GM20000 (cell line): ENCODE measurements around the gene AQP12A.
"Not testable (repeated sequence)": the region's sequence is repeated elsewhere in the genome, so short reads cannot be mapped to it uniquely, and the experiment has no call there.

Experiments
- DNase-seq: peaks from one replicate; pipeline ENCODE4 v3.0.0; 2012; ENCODE audit warnings: low spot score
- TF ChIP-seq, protein P1 (sequence below): IDR thresholded peaks from 2 replicates; pipeline ENCODE4 v1.5.1; 2012; ENCODE audit warnings: mild to moderate bottlenecking, control low read depth; ENCODE audit errors: extremely low read depth, missing control alignments

AQP12A gene

DNA sequence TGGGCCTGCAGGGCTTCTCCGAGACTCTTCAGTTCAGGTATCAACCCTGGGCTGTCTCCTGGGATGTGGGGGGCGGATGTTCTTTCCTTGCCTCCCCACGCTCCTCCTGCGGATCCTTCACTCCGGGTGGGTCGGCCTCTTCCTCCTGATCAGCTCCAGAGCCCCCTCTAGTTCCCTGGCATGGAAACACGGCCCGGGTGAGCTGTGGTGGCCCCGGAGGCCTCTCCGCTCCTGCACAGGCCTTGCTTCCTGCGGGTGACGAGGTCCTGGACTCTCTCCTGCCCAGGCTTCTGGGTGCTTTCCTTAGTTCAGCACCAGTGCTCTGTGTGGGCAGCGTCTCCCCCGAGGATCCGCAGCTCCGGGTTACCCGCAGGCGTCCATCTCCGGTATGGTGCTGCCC is 3.9 kb downstream of the AQP12A start:
- DNase-seq = not testable (repeated sequence)

DNA sequence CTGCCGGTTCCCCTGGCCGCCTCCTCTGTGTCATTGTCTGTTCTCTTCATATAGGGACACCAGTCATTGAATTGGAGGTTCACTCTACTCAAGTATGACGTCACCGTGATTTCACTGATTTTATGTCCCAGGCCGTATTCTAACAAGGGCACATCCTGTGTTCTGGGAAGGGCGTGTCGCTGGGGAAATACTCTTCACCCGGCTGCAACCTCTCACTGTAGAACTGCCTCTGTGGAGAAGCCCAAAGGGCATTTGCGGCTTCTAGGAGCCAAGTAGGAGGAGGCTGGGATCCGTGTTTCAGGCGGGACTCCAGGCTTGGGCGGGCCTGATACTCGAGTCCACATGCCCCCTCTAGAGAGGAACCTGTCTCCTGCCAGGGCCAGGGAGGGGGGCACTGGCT is 4.8 kb downstream of the AQP12A start:
- not testable (repeated sequence) for DNase-seq

DNA sequence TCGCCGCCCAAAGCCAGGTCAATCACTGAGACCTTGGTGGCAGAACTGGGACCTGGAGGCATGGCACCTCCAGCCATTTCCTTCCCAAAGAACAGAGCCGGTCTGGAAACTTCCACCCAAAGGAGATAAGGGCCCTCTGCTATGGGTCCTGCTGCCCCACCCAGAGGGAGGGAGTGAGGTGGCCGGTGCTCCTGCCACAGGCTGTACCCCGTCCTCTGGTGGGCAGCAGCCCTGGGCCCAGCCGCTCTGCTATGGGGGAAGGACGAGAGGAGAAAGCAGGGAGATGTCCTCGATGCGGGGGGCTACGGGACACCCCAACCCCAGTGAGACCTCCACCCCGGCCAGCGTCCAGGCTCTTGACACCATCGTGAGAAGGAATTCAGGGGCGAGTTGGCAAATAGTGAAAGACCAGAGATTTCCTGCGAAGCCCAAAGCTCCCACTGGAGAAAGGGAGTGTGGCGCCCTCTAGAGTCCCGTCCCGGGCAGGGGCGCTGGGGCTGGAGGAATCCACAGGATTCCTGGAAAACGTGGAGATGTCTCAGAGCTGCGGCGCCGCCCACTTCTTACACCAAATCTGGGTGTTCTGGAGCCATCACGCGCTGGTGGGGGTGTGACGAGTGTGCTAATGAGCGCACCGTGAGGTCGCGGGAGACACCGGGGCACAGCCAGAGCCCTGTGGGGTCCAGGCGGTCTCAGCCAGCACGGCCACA is 7.3 kb downstream of the AQP12A start:
- not testable (repeated sequence) for DNase-seq

DNA sequence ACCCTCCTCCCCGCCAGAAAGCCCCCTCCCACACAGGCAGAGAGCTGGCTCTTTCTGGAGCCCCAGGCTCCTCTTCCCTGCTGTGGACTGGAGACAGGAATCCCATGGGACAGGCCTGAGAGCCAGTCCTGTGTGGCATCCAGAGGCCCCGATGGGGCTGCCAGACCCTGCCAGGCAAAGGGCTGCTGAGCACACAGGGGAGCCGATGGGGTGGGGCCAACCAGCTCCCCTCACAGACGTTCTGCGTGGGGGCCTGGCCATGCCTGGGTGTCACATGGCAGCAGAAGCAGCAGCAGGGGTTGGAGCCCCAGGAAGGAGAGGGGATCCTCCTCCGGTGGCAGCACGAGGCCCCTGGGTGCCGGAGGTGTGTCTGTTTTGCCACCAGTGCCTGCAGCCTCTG is 8.2 kb downstream of the AQP12A start:
- not testable (repeated sequence) for DNase-seq

DNA sequence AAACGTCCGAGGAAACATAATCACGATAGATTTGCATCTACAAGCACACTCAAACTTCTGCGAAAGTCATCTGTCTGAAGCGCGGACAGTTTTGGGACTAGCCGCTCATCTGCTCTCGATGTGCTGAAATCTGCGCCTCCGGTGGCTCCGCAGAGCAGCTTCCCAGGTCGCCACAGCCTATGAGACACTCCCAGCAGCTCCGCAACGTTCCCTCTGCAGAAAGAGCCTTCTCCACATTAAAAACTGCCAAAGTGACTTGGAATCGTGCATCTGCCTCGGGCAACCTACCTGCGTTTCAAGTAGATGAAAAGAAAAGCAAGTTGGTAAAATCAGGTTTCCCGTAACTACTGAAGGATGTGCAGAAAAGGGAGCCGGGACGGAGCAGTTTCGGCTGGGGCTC is 8.9 kb downstream of the AQP12A start:
- not testable (repeated sequence) for DNase-seq

DNA sequence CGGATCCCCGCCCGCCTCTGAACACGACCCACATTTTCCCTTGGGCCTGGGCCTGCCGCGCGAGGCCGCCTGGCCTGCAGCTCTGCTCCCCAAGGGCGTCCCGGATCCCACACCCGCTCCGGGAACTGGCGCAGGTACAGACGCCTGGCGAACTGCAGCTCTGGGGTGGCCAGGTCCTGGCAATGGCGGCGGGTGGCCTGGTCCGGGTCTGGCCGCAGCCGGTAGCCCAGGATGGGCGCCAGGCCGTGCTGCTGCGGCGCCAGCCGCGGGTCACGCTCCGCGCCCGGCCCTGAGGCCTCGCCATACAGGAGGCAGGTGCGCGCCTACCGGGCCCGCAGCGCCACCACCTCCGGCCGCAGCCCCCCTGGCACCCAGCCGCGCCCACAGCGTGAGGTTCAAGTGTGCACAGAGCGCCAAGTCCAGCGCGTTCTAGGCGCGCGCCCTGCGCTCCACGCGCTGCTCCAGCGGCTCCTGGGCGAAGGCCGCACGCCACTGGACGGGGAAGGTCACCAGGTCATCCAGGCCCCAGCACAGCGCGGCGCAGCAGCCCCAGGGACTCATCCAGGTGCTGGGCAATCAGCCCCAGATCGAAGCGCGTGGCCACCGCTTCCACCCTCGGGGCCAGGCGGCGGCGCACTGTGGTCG is 9.5 kb downstream of the AQP12A start:
- TF ChIP-seq, protein P1, sequence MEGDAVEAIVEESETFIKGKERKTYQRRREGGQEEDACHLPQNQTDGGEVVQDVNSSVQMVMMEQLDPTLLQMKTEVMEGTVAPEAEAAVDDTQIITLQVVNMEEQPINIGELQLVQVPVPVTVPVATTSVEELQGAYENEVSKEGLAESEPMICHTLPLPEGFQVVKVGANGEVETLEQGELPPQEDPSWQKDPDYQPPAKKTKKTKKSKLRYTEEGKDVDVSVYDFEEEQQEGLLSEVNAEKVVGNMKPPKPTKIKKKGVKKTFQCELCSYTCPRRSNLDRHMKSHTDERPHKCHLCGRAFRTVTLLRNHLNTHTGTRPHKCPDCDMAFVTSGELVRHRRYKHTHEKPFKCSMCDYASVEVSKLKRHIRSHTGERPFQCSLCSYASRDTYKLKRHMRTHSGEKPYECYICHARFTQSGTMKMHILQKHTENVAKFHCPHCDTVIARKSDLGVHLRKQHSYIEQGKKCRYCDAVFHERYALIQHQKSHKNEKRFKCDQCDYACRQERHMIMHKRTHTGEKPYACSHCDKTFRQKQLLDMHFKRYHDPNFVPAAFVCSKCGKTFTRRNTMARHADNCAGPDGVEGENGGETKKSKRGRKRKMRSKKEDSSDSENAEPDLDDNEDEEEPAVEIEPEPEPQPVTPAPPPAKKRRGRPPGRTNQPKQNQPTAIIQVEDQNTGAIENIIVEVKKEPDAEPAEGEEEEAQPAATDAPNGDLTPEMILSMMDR = no peak
- no peak for DNase-seq

DNA sequence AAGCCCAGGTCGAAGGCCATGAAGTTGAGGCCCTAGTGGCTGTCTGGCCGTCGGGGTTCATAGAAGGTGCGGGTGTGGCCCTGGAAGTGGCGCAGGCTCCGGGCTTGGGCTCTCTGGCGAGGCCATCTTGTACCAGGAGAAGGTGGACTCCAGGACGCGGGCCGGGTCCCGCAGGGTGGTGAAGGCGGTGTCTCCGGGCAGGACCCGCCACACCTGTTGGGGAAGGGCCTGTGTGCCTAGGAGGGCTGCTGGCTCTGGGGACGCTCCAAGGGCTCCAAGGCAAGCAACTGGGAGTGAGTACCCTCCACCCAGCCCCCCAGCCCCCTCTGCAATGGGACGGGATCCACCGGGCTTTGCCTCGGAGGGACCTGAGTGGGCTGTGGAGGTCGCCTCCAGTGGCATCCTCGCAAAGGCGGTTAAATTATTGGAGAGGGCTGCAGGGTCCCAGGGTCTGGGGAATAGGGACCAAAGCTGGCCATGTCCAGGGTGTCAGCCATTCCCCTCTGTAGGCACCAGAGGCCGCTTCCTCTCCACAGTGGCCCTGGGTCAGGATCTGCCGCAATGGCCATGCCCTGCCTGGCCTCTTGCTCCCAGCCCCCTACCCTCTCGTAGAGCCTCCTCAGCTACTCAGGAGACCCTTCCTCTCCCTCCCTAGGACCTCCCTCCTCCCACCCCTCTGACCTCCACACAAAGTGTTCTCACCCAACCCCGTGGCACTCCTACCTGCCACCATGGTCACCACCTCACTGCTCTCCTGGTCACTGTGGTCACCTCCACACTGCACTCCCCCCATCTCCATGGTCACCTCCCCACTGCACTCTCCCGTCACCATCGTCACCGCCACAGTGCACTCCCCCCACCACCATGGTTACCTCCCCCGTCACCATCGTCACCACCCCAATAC is 10.3 kb downstream of the AQP12A start:
- no peak for DNase-seq
- TF ChIP-seq, protein P1 = no peak

DNA sequence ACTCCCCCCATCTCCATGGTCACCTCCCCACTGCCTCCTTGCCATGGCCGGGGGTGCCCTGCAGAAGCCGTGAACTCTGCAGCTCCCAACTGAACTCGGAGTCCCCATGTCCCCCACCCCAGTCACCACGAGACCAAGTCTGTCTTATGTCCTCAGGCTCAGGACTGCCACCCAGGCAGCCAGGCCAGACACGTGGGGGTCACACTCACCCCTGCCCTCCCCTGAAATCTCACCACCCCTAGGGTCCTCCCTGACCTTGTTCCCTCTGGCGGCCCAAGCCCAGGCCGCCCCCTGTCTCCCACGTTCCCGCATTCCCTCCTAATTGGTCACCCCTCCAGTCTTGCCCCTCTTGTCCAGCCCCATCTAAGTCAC is 11.0 kb downstream of the AQP12A start:
- DNase-seq = no peak
- TF ChIP-seq, protein P1 = no peak

DNA sequence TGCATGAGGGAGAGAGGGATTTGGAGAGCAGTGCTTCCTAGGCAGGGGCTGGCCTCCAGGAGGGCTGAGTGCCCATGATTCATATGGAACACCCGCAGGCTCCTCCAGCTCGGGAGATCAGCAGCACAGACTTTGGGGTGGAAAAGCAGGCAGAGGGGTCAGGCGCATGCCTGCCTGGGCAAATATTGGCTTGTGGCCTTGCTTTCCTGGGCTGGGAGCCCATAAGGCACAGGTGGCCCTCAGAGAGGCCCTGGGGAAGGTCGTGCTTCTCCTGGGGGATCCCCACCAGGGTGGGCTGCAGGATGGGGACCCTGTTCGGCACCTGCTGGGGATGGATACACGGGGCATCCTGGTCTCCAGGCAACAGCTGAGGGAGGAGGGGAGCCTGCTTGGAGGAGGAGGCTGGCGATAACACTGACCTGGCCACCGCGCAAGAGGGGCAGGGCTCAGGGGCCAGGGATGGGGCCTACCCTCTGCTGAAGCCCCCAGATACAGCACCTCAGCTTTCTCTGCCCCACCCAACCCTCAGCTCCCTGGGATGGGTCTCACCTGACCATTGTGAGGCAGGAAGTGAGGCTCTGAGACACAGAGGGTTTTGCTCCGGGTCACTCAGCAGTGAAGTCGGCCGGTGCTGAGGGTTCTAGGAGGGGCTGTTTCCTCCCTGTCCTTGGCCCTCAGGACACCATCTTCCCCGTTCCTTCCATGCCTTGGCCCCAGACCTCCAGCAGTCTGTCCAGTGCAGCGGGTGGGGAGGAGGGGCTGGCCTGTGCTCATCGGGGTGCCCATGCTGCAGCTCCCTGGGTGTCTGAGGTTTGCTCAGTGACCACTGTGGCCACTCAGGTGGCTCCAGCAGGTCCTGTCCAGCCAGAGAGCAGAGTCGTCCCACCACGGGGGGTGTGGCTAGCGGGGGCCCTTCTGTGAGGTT is 12.0 kb downstream of the AQP12A start:
- DNase-seq = no peak
- TF ChIP-seq, protein P1 = no peak
